Measurements from ENCODE around the gene TMEM107.

The TMEM107 gene

DNA sequence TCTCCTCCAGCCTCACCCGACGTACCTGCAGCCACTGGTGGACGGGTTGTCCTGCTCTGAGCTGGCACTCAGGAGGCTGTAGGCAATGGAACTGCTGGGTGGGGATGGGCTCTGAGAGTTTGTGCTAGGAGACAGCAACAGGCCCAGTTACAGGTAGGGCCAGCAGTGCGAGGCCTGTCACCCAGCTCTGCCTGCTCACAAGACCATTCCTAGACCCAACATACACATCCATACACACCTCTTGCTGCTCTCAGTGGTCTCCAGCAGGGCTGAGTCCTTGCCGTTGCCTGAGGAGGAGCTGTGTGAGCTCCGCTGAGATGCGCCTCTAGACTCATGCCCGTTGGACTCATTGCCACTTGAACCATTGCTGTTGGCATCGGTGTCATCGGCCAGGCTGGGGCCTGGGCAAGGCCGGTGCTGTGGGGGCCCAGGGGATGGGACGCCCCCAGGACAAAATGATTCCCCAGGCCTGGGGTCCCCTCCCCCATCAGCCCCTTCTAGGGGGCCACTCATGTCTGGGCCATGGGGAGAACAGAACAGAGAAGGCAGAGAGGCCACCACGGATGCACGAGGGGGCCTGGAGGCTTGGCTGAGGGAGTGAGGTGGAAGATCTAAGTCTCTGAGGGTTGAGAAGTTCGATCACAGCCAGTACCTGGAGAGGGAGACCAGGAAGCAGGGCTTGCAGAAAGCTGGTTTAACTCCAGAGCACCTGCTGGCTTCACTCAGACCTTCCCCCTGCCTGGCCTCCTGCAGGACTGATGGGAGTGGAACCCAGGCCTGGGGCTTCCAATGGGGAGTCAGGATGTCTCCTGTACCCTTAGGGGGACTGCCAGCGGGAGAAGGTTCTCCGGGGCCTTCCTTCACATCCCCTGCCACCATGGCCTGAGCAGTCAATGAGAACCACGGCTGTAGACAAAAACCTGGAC is 25.7 kb downstream of the TMEM107 start:
- no peak for DNase-seq (ENCODE audit: low read depth)

DNA sequence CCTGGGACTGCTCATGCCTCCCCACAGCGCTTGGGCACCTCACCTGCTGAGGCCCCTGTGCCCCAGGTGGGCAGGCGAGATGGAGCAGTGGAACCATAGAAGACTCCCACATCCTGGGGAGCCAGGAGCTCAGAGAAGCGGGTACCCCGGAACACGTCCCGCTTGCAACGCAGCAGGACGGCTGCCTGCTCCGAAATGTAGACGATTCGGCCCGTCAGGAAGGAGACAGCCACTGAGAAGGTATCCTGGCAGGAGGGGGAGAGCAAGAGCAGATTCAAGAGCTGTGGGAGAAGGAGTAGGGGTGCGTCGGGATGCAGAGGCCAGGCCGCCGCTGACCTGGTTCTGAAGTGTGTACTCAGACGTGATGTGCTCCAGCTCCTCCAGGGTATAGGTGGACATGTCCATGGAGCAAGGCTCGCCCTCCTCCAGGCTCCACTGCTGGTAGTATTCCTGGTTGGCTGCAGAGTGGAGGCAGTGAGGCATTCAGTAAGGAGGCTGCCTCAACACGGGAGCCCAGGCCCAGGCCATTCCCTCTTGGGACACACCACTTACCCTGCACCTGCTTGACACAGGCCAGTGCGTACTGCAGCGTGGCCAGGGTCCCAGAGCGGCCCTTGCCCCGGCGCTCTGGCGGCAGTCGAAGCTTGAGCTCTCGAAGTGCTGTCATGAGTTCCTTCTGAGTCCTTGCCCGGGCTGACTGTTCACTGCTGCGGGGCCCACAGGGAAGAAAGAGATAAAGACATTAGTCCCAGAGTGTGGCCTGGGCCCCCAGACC is 26.6 kb downstream of the TMEM107 start:
- DNase-seq (ENCODE audit: low read depth) = no peak

DNA sequence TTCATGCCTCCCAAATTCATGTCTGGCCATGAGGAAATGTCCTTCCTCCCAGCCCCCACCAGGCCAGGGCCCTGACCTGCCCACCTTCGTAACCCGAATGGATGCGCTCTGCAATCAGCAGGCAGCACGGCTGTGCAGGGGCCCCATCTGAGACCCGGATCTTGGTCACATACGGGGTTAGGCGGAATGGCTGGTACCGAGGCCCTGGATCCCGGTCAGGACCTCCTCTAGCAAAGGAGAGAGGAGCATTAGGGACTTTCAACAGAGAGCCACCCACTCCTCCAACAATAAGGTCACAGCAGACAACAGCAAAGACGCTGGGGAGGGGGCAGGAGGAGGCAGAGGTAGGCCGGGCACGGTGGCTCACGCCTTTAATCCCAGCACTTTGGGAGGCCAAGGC is 27.6 kb downstream of the TMEM107 start:
- no peak for DNase-seq (ENCODE audit: low read depth)

DNA sequence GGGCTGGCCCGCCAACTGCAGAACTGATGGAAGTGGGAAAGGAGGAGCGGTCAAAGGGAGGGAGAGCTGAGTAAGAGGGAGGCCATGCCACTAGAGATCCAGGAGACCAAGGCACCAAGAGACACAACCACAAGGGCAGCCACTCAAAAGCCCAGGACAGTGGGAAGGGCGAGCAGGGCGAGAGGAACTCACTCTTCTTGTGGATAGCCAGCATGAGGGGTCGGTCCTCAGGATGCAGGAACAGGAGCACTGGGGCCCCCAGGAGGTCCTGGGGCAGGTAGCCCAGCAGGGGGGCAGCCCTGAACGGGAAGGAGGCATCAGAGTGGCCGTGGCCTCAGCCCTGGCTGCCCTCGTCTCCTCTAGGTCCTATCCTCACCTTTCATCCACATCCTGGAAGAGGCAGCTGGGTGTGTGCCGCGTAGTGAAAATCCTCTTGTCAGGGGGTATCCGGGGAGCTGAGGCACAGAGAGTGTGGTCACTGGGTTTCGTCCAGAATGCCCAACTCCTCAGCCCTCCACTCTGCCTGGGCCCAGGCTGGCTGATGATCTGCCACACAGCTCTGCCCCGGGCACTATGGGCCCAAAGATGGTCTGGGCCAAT is 28.3 kb downstream of the TMEM107 start:
- DNase-seq (ENCODE audit: low read depth) = no peak

DNA sequence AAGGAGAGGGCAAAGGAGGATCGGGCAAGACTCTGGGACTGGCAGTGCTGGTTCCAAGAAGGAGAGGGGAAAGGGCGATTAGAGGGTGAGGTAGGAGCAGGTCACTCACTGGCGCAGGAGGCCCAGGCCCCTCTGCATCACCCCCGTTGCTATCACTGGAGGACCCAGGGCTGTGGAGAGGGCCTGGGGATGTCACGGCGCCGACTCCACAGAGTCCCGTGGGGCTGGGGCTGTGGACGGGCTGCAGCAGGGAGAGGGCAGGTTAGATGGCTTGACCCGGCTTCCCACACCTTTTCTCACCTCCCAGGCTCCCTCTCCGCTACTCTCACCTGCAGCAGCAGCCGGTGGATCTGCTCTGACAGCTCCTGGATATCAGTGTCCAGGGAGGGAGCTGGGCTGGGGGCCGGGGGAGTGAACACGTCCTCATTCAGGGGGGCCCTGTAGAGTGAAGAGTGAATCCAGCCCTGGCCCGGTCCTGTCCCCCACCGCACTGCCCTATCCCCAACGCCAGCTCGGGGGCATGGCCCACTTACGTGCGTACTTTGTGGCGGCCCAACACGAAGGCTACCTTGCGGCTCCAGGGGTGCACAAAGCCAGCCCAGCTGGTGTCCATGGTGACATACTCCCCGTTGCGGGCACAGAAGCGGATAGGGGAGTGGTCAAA is 28.9 kb downstream of the TMEM107 start:
- DNase-seq (ENCODE audit: low read depth) = no peak

DNA sequence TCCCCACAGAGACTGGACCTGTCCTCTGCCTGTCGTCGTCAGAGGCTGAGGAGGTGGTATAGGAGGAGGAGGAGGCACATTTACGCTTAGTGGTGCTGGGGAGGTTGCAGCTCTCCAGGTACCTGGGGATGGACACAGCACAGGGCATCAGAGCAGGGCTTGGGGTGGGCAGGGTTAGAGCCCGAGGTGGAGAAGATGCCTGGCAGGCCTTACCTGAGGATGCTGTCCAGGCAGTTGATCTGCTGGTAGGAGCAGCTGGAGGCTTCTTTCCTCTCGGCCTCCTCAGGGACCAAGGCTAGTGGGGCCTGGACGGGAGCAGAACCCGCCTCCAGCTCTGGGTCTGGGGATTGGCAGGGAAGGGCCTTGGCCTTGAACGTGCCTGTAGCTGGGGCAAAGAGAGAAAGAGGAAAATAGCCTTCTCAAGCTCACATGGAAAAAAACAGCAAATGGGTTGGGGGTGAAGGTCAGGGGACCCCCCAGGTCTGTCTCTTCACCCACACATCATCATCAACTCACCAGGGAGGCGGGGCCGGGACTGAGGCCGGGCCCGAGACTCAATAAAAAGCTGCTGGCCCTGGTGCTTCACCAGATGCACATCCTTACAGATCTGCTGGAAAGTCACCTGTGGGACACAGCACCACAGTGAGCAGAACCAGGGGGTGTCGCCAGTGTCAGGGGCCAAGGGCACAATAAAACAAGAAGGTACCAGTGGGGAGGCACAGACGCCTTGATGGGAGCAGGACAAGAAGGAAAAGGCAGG is 29.6 kb downstream of the TMEM107 start:
- DNase-seq (ENCODE audit: low read depth) = no peak

DNA sequence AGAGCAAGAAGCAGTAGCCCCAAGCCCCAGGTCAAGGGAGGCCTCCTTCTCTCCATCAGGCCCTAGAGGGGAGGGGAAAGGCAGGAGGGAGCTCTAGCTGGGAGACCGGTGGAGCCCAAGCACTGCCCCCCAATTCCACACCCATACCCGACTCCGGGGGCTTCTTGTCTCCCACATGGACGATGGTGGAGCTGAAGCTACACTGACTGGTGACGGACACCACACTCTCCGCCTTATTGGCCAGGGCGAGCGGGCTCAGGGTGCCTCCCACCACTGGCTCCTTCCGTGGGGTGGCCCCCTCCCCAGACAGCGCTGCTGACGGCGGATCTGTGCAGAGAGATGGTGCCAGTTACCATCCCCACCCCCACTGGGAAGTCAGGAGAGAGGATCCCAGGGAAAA is 30.4 kb downstream of the TMEM107 start:
- DNase-seq (ENCODE audit: low read depth) = no peak

DNA sequence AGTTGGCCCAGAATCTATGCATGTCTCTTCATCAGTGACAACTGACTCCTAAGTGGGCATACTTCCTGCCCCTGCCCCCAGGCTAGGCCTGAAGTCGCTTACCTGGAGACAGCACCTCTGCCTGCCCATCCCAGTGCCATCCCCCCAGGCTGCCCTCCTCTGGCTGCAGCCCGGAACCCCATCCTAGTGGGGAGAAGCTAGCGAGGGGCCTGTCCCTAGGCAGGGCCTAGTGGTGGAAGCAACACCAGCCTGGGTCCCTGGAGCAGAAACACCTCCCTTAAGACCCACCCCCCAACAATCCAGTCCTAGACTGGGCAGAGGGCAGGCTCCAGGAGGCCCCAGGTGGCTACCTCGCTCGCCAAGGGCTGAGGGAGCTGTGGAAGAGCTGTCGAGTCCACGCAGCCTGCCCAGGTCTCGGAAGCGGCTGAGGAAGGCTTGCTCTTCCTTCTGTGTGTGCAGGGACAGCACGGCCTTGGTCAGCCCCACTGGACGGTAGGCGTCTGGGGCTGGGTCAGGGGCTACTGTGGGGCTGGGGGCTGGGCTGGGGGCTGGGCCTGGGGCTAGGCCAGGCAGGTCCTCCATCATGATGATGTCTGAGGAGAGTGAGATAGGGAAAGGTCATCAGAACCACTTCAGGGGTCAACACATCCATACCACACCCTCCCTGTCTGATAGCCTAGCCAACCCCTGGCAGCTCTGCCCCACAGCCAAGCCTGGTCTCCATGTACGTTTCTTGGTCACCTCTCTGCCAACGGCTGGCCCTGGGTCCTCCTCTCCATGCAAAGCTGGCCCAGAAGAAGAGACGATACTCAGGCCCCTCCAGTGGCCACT is 31.6 kb downstream of the TMEM107 start:
- DNase-seq (ENCODE audit: low read depth) = no peak

DNA sequence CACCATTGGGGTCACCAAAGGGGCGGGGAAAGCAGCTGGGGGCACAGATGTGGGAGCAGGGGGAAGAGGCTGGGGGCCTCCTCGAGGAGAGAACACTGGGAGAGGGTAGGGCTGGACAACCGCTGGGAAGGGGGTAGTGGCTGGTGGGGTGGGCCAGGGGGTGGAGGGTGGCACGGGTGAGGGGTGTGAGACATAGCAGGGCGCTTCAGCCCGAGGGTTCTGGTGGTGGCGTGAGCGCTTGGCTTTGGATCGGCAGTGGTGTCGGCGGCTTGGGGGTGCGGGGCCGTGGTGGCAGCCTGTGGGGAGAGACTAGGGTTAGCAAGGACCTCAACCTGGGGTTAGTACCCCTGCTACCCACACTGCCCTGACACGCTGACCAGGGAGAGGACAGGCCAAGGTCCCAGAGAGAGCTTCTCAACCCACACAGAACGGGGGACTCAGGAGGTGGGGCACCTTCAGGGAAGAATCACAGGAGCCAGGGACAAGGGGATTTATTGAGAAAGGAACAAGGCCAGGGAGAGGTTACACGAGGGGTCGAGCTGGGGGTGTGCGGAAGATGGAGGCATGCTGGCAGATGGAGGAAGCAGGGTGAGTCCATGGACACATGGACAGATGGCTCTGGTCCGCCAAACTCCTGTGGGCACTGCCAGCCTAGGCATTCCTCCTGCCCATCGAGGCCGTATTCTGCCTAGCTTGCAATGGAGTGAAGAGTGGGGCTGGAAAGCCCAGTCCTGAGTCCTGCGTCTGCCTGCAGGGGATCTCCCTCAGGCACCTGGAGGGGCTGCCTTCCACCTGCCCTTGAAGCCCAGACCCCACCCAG is 32.4 kb downstream of the TMEM107 start:
- DNase-seq (ENCODE audit: low read depth) = no peak

DNA sequence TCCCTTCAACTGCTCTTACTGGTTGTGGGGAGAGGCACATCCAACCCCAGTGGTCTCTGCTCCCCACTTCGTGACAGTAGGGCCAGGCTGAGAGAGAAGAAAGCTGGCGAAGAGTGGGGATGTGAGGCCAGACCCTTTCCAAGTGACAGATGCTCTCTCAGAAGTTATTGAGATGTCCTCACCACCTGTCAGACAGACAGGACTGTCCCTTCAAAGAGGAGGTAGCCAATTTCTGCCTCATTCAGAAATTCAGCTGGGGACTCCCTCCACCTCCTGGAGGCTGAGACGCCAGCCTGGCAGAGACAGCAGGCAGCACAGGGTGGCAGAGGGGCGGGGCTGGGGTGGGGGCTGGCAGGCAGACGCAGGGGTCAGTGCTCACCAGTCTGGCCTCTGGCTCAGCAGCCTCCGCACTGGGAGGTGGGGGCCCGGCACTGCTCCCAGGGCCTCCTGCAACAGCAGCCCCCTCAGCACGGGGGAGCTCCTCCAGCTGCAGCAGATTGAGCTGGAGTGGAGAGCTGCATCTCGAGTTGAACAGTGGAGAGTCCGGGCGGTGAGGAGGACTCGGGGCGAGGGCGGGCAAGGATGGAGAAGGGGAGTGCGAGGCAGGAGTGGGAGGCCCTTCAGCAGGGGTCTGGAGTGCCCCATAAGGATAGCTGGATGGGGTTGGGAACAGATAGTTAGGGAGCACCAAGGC is 33.1 kb downstream of the TMEM107 start:
- DNase-seq (ENCODE audit: low read depth) = no peak

DNA sequence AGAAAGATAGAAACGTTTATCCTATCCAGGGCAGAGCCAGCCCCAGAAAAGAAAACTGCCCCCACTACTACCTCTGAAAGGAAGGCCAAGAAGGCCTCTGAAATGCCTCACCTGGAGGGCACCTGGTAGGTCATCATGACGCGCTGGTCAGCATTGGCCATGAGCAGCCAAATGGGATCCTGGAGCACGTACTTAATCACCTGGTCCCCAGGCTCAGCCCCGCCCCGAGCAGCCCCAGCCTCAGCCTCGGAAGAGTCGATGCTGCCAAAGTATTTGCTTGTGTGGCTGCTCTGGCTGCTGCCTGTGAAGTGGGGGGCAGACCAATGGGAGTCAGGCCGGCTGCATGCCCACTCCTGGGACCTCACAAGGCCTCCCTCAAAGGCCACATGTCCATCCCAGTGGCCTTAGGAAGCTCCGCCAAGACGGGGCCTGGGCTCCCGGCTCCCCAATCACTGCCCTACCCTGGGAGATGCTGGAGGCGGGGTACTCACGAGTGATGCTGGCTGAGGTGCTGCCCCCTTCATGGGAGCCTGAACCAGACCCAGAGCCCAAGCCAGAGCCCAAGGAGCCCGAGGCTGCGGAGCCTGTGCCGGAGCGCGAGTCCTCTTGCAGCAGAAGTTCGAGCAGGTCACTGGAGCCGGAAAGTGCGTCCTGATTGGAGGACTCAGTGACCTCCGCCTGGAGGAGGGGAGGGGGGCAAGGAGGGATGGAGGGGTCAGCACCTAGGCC is 33.9 kb downstream of the TMEM107 start:
- DNase-seq (ENCODE audit: low read depth) = no peak

DNA sequence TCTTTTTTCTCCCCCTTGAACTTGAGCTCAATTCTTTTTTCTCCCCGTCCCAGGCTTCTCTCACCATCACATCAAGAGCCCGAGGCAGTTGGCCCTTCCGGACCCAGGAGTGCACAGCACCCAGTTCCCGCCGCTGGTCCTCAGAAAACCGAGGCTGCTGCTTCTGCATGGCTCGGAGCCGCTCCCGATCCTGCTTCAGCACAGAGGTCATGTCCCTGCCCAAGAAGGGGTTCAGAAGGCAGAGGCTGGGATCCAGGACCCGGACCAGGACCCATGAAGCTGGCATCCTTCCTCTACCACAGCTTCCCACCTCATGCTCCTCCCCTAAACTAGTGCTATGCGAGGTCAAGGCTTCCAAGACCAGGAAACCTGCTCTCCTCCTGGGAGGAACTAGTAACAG is 34.4 kb downstream of the TMEM107 start:
- DNase-seq (ENCODE audit: low read depth) = no peak

DNA sequence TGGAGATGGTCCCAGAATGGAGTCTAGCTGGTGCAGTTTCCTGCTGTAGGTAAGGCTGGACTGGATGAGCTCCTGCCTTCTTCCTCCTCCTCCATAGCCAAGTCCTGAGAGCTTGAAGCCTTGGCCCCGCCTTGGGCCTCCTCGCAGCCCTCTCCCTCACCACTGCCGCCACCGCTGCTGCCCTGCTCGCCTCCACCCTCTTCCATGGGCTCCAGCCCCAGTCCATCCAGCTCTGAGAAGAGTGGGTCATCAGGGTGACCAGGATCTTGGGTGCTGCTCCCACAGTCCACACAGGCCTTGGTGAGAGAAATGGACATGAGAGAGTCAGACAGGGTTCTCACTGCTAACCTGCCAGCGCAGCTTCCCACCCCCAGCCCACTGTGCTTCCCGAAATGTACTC is 35.1 kb downstream of the TMEM107 start:
- DNase-seq (ENCODE audit: low read depth) = no peak

DNA sequence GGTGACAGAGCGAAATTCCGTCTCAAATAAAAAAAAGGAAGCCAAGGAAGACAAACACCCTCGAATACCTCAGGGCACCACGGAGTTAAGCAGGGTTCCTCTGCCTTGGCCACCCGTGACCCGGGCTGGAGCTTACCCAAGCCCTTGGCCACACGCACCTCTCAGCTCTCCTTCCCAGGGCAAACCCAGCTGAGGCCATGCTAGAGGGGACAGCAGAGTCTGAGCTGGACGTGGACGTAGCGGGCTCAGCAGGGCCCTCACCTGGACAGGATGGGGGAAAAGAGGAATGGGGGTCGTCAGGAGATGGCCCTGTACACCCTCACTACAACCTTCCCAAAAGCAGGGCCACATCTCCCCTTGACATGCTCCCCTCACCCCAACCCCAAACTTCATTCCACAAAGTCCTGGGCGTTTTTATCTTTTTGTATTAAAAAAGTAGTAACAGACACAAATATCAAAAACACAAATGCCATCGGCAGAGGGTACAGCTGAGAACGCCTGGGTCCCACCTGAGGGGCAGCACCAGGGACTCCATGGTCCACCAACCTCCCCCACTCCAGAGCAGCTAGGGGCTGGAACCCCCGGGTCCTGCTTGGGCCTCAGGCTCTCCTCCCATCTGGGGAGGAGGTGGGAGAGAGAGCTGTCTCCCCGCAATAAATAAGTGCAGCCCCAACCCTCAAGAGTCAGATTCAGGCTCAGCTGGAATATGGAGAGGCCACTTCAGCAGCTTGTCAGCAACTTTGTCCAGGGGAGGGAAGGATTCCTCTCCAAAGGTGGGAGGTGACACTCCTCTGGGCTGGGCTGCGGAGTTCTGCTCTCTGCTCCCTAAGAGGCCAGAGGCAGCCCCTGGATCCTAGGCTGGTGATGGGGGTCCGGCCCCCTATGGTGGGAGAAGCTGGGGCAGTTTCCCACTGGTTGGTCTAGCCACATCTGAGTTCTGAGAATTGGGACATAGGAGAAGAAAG is 35.8 kb downstream of the TMEM107 start:
- no peak for DNase-seq (ENCODE audit: low read depth)

DNA sequence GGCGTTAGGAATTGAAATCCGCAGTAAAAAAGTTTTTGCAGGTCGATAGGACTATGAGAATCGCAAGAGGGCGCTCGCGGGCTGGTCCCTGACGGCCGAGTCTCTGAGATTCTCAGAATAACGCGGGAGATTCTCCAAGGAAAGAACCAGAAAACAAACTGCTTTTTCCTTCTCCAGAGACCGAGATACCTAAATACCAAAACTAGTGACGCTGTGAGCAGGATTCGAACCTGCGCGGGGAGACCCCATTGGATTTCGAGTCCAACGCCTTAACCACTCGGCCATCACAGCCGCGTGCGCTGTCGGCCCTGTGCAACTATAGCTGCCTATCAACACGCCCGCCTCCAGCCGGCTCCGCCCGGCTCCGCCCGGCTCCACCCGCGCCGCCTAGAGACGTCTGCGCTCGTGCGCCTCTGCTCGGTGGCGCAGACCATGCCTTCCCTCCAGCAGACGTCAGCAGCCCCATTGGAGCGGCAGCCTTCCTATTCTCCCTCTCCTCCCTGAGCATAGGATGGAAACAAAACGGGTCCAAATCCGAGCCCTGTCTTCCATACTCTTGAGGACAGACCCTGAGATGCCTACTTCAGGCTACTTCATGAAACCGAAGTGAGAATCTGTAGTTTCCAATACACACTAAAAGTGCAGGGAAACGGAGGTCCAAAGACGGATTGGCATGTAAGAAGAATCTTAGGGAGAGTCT is 37.4 kb downstream of the TMEM107 start:
- peak; percentile 91 for DNase-seq (ENCODE audit: low read depth)

DNA sequence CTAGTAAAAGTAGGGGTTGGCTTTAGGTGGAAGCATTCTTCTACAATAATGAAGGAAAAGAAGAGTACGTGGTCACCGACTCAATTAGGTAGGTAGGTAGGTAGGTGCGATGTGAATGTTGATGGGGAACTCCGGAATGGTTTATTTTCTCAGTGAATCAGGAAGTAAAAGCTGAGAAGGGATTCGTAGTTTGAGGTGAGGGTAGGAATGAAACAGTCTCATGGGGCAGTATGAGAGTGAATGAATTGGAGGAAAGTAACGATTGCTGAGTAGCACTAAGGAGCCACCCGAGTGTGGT is 37.9 kb downstream of the TMEM107 start:
- no peak for DNase-seq (ENCODE audit: low read depth)

All from stimulated activated CD8-positive, alpha-beta memory T cell treated with anti-CD3 and anti-CD28 coated beads, Interleukin-4, amount 100 ng/mL, for 24 hours (primary cell).